Activated T-cell treated with anti-CD3 and anti-CD28 coated beads, Interleukin-2, amount 50 U/mL, for 24 hours (primary cell): ENCODE data around the gene MAST4.

Experiments used
- DNase-seq: peaks from one replicate; pipeline ENCODE4 v3.0.0-alpha.2; 2020
- H3K27ac Mint-ChIP-seq: 2 replicates; pipeline ENCODE4 v1.8.0; 2020; ENCODE audit warnings: mild to moderate bottlenecking, mixed read lengths
- H3K27me3 Mint-ChIP-seq: 2 replicates; pipeline ENCODE4 v1.8.0; 2020; ENCODE audit warnings: mixed read lengths
- H3K36me3 Mint-ChIP-seq: 2 replicates; pipeline ENCODE4 v1.8.0; 2020; ENCODE audit warnings: low read depth, mixed read lengths
- H3K4me1 Mint-ChIP-seq: 2 replicates; pipeline ENCODE4 v1.8.0; 2020; ENCODE audit warnings: low read depth, mixed read lengths
- H3K4me3 Mint-ChIP-seq: 2 replicates; pipeline ENCODE4 v1.8.0; 2020; ENCODE audit warnings: mild to moderate bottlenecking, moderate library complexity, mixed read lengths
- H3K9me3 Mint-ChIP-seq: 2 replicates; pipeline ENCODE4 v1.8.0; 2020; ENCODE audit warnings: mixed read lengths

Gene MAST4

GRCh38 chr5:66909364-66909763 lies 313.2 kb downstream of the MAST4 start:
- Mint-ChIP-seq H3K9me3 (no peaks in the 10 kb centered on the region), H3K4me3 (no peak overlapping the region), H3K36me3 (no peaks in the 10 kb centered on the region), H3K27me3 (no peaks in the 10 kb centered on the region), H3K27ac (no peak overlapping the region), H3K4me1 (peaks cover 6% of the 10 kb centered on the region)
- DNase-seq = no peak

- Mint-ChIP-seq H3K9me3 (no peaks in the 10 kb centered on the region), H3K36me3 (no peaks in the 10 kb centered on the region), H3K4me1 (peaks cover 6% of the 10 kb centered on the region), H3K27me3 (peaks cover 5% of the 10 kb centered on the region), H3K27ac (no peak overlapping the region), H3K4me3 (no peak overlapping the region)
- no peak for DNase-seq
Observed at GRCh38 chr5:66912787-66913186, 316.6 kb downstream of the MAST4 start.

GRCh38 chr5:66915531-66915930 lies 319.3 kb downstream of the MAST4 start:
- no peak overlapping the region for H3K4me3 Mint-ChIP-seq
- no peaks in the 10 kb centered on the region for H3K36me3 Mint-ChIP-seq
- peaks cover 7% of the 10 kb centered on the region for H3K27me3 Mint-ChIP-seq
- no peak for DNase-seq
- H3K9me3 Mint-ChIP-seq = no peaks in the 10 kb centered on the region
- no peaks in the 10 kb centered on the region for H3K4me1 Mint-ChIP-seq
- H3K27ac Mint-ChIP-seq = no peak overlapping the region

GRCh38 chr5:66922881-66923280 lies 326.7 kb downstream of the MAST4 start:
- Mint-ChIP-seq H3K4me3 (no peak overlapping the region), H3K36me3 (no peaks in the 10 kb centered on the region), H3K9me3 (no peaks in the 10 kb centered on the region), H3K27me3 (peaks cover 9% of the 10 kb centered on the region), H3K27ac (no peak overlapping the region), H3K4me1 (no peaks in the 10 kb centered on the region)
- no peak for DNase-seq

GRCh38 chr5:66923457-66923856 lies 327.3 kb downstream of the MAST4 start:
- Mint-ChIP-seq H3K4me3 (no peak overlapping the region), H3K4me1 (no peaks in the 10 kb centered on the region), H3K27ac (no peak overlapping the region)

GRCh38 chr5:66923922-66924321 lies 327.7 kb downstream of the MAST4 start:
- H3K27me3 Mint-ChIP-seq = peaks cover 17% of the 10 kb centered on the region
- no peaks in the 10 kb centered on the region for H3K36me3 Mint-ChIP-seq
- H3K4me1 Mint-ChIP-seq = no peaks in the 10 kb centered on the region
- no peak overlapping the region for H3K4me3 Mint-ChIP-seq
- H3K9me3 Mint-ChIP-seq = no peaks in the 10 kb centered on the region
- no peak for DNase-seq
- H3K27ac Mint-ChIP-seq = no peak overlapping the region

More at GRCh38 chr5:66923457-66923856, 327.3 kb downstream of the MAST4 start:
- H3K9me3 Mint-ChIP-seq = no peaks in the 10 kb centered on the region
- DNase-seq = no peak
- H3K36me3 Mint-ChIP-seq = no peaks in the 10 kb centered on the region
- H3K27me3 Mint-ChIP-seq = peaks cover 14% of the 10 kb centered on the region

GRCh38 chr5:66927140-66927539 lies 330.9 kb downstream of the MAST4 start:
- Mint-ChIP-seq H3K9me3 (no peaks in the 10 kb centered on the region), H3K4me3 (no peak overlapping the region), H3K27me3 (peaks cover 22% of the 10 kb centered on the region), H3K36me3 (no peaks in the 10 kb centered on the region), H3K27ac (no peak overlapping the region), H3K4me1 (no peaks in the 10 kb centered on the region)
- DNase-seq = no peak

GRCh38 chr5:66929281-66929680 lies 333.1 kb downstream of the MAST4 start:
- Mint-ChIP-seq H3K36me3 (no peaks in the 10 kb centered on the region), H3K9me3 (no peaks in the 10 kb centered on the region), H3K27ac (no peak overlapping the region), H3K4me1 (no peaks in the 10 kb centered on the region), H3K4me3 (no peak overlapping the region), H3K27me3 (peaks cover 22% of the 10 kb centered on the region)
- no peak for DNase-seq

- Mint-ChIP-seq H3K36me3 (no peaks in the 10 kb centered on the region), H3K4me1 (no peaks in the 10 kb centered on the region), H3K9me3 (no peaks in the 10 kb centered on the region), H3K27me3 (peaks cover 25% of the 10 kb centered on the region), H3K4me3 (no peak overlapping the region), H3K27ac (no peak overlapping the region)
- DNase-seq = no peak
Observed at GRCh38 chr5:66929995-66930394, 333.8 kb downstream of the MAST4 start.

- H3K36me3 Mint-ChIP-seq = no peaks in the 10 kb centered on the region
- no peak for DNase-seq
- H3K27ac Mint-ChIP-seq = no peak overlapping the region
- H3K9me3 Mint-ChIP-seq = no peaks in the 10 kb centered on the region
- H3K27me3 Mint-ChIP-seq = peaks cover 33% of the 10 kb centered on the region
- H3K4me3 Mint-ChIP-seq = no peak overlapping the region
- H3K4me1 Mint-ChIP-seq = no peaks in the 10 kb centered on the region
Observed at GRCh38 chr5:66931651-66932050, 335.5 kb downstream of the MAST4 start.

- H3K9me3 Mint-ChIP-seq = no peaks in the 10 kb centered on the region
Observed at GRCh38 chr5:66932457-66932856, 336.3 kb downstream of the MAST4 start.

GRCh38 chr5:66933066-66933465 lies 336.9 kb downstream of the MAST4 start:
- Mint-ChIP-seq H3K9me3 (no peaks in the 10 kb centered on the region), H3K27ac (no peak overlapping the region), H3K4me3 (no peak overlapping the region), H3K4me1 (no peaks in the 10 kb centered on the region), H3K36me3 (no peaks in the 10 kb centered on the region), H3K27me3 (peaks cover 29% of the 10 kb centered on the region)
- no peak for DNase-seq

More at GRCh38 chr5:66932457-66932856, 336.3 kb downstream of the MAST4 start:
- Mint-ChIP-seq H3K4me3 (no peak overlapping the region), H3K4me1 (no peaks in the 10 kb centered on the region), H3K27me3 (peaks cover 34% of the 10 kb centered on the region), H3K27ac (no peak overlapping the region), H3K36me3 (no peaks in the 10 kb centered on the region)
- no peak for DNase-seq

- H3K36me3 Mint-ChIP-seq = no peaks in the 10 kb centered on the region
- no peaks in the 10 kb centered on the region for H3K4me1 Mint-ChIP-seq
- no peak overlapping the region for H3K4me3 Mint-ChIP-seq
- no peak overlapping the region for H3K27ac Mint-ChIP-seq
- peaks cover 24% of the 10 kb centered on the region for H3K27me3 Mint-ChIP-seq
- no peaks in the 10 kb centered on the region for H3K9me3 Mint-ChIP-seq
- no peak for DNase-seq
Observed at GRCh38 chr5:66939094-66939493, 342.9 kb downstream of the MAST4 start.

GRCh38 chr5:66945389-66946349 lies 349.5 kb downstream of the MAST4 start:
- Mint-ChIP-seq H3K36me3 (no peaks in the 10 kb centered on the region), H3K9me3 (no peaks in the 10 kb centered on the region), H3K4me1 (peaks cover 9% of the 10 kb centered on the region), H3K27me3 (peaks cover 21% of the 10 kb centered on the region), H3K27ac (no peak overlapping the region), H3K4me3 (no peak overlapping the region)
- DNase-seq = peak; percentile 30

DNA sequence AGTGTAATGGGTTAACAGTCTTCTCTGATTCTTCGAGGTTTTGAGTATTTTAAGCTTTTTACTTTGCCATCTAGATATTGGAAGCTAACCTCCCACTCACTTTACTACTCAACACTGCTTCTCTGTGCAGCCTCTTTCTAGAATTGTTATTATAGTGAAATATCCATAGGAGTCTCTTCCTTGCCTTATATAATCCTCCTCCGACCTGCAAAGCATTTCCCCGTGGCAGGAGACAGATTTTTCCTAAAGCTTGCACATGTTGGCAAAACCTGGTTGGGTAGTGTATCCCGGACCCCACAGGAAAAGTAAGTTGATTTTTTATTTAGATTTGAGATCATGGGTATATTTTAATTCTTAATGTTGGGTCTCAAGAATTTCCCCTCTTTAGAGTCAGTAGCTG lies 351.3 kb downstream of the MAST4 start:
- H3K9me3 Mint-ChIP-seq = peaks cover 2% of the 10 kb centered on the region
- peaks cover 18% of the 10 kb centered on the region for H3K27me3 Mint-ChIP-seq
- no peak for DNase-seq
- no peak overlapping the region for H3K27ac Mint-ChIP-seq
- H3K4me3 Mint-ChIP-seq = no peak overlapping the region
- peaks cover 15% of the 10 kb centered on the region for H3K4me1 Mint-ChIP-seq
- H3K36me3 Mint-ChIP-seq = no peaks in the 10 kb centered on the region
